NB4 (cell line): ENCODE measurements around the gene KCNS3.

Experiments used
- CTCF ChIP-seq: IDR thresholded peaks from one replicate; pipeline ENCODE4 v1.5.1; 2012; ENCODE audit warnings: low read depth, low read length
- MAX ChIP-seq: IDR thresholded peaks from 2 replicates; pipeline ENCODE4 v1.6.1; 2011; ENCODE audit warnings: low read depth, low read length
- MYC ChIP-seq: IDR thresholded peaks from 2 replicates; pipeline ENCODE4 v1.6.1; 2011; ENCODE audit warnings: low read depth, low read length
- POLR2A ChIP-seq: IDR thresholded peaks from 2 replicates; pipeline ENCODE4 v1.6.1; 2011; ENCODE audit warnings: mild to moderate bottlenecking; ENCODE audit not compliant: insufficient read length; ENCODE audit errors: extremely low read depth

- TF ChIP-seq CTCF, result no peak
- TF ChIP-seq MYC, result no peak
- no peak for TF ChIP-seq POLR2A
- TF ChIP-seq MAX, result no peak
Observed at GRCh38 chr2:17969661-17970060, 91.2 kb downstream of the KCNS3 start.
